CD4-positive, alpha-beta T cell (primary cell): ENCODE data around the gene NFATC1. TPM values are rescaled to one million over a fixed set of nuclear protein-coding genes. Genes with fewer than 3 reads are reported as not detected.

Source experiments
- ATAC-seq: fragments of 200-7000 bp; cut with Tn5 transposase; one replicate; pipeline ENCODE4 v1.10.0; 2022; ENCODE audit warnings: mild to moderate bottlenecking; ENCODE audit not compliant: poor library complexity
- CTCF ChIA-PET: fragments of 350-600 bp; sonication (Branson Sonifier 250); formaldehyde crosslinking; loops from one replicate; lab custom pipeline; 2021; ENCODE audit warnings: antibody characterized with exemption, inconsistent platforms; lab: Charles Lee
- POLR2A ChIA-PET: fragments of 350-600 bp; sonication (Branson Sonifier 250); formaldehyde crosslinking; loops from one replicate; lab custom pipeline; 2021; ENCODE audit warnings: antibody characterized with exemption, inconsistent platforms; lab: Charles Lee
- DNase-seq, 14 experiments: peaks; one replicate each; pipeline ENCODE4 v3.0.0-alpha.2; 2013 to 2020; ENCODE audit warnings: mixed read lengths in 2 of 14
- H3K27ac ChIP-seq, 2 donors: one replicate each; pipeline versions ENCODE4 v1.5.1 to v1.7.0; 2013; ENCODE audit warnings: low read length in 2 of 2, low read depth in 1 of 2, mild to moderate bottlenecking in 1 of 2
- H3K27me3 ChIP-seq, 2 experiments: 1 replicate in 1 of 2; 2 replicates in 1 of 2; pipeline versions ENCODE4 v1.6.1 to v1.7.0; 2013; ENCODE audit warnings: low read length in 2 of 2, control low read depth in 1 of 2, mild to moderate bottlenecking in 1 of 2, moderate library complexity in 1 of 2; ENCODE audit not compliant: insufficient read depth in 2 of 2, control insufficient read depth in 1 of 2
- H3K36me3 ChIP-seq: one replicate; pipeline ENCODE4 v1.6.1; 2013; ENCODE audit warnings: low read length, control low read depth; ENCODE audit not compliant: insufficient read depth
- H3K4me1 ChIP-seq: one replicate; pipeline ENCODE4 v1.6.1; 2013; ENCODE audit warnings: low read length, control low read depth; ENCODE audit not compliant: insufficient read depth
- H3K4me3 ChIP-seq: one replicate; pipeline ENCODE4 v1.5.1; 2013; ENCODE audit warnings: mild to moderate bottlenecking, low read length, moderate library complexity
- H3K9me3 ChIP-seq, 2 experiments: 1 replicate in 1 of 2; 2 replicates in 1 of 2; pipeline versions ENCODE4 v1.6.1 to v1.7.0; 2013; ENCODE audit warnings: low read length in 2 of 2, mild to moderate bottlenecking in 2 of 2, control low read depth in 1 of 2, moderate library complexity in 1 of 2; ENCODE audit not compliant: control insufficient read depth in 1 of 2, insufficient read depth in 1 of 2
- H3K27ac Mint-ChIP-seq: one replicate; pipeline ENCODE4 v1.8.0; 2020; ENCODE audit warnings: mixed read lengths
- H3K27me3 Mint-ChIP-seq: one replicate; pipeline ENCODE4 v1.8.0; 2021; ENCODE audit warnings: mixed read lengths
- H3K36me3 Mint-ChIP-seq: one replicate; pipeline ENCODE4 v1.8.0; 2021; ENCODE audit warnings: low read depth, mixed read lengths
- H3K4me1 Mint-ChIP-seq: one replicate; pipeline ENCODE4 v1.8.0; 2021; ENCODE audit warnings: low read depth, mixed read lengths
- H3K4me3 Mint-ChIP-seq: one replicate; pipeline ENCODE4 v1.8.0; 2020; ENCODE audit warnings: mild to moderate bottlenecking, mixed read lengths
- H3K9me3 Mint-ChIP-seq: one replicate; pipeline ENCODE4 v1.8.0; 2020; ENCODE audit warnings: mixed read lengths
- CTCF ChIP-seq: fragments of 200-600 bp; IDR thresholded peaks from one replicate; pipeline ENCODE4 v1.8.0; 2022; ENCODE audit warnings: antibody characterized with exemption, mild to moderate bottlenecking
- intact Hi-C, 2 experiments: fragments of 100-400 bp; cut with DNase I in 1 of 2; cut with micrococcal nuclease in 1 of 2; formaldehyde crosslinking; loops; one replicate each; pipeline versions ENCODE4 v1.15.1 to v1.9.0; 2023 to 2025; cut with DNase I, micrococcal nuclease
- total RNA-seq, 174 experiments: library from RNA in 2 of 174; stranded (reverse) in 2 of 174; gene quantifications; one replicate each; pipeline ENCODE4 v1.2.3 and lab custom pipeline; 2021 to 2026

NFATC1 gene
- total RNA-seq, 2 experiments from 2014 or later = 107 to 113 TPM

- H3K4me1 ChIP-seq = peaks cover 20% of the 10 kb centered on the region
- DNase-seq (no peak), ATAC-seq (no peak)
- H3K27ac ChIP-seq = no peak overlapping the region
- peaks cover 14 to 26% of the 10 kb centered on the region in 2 experiments for H3K9me3 ChIP-seq
- H3K4me3 Mint-ChIP-seq = no peak overlapping the region
- H3K27me3 ChIP-seq = no peaks in the 10 kb centered on the region
- CTCF ChIA-PET = no interaction called here
- H3K36me3 ChIP-seq = peaks cover 17% of the 10 kb centered on the region
- POLR2A ChIA-PET = no interaction called here
- H3K4me3 ChIP-seq = no peak overlapping the region
- peaks cover 15% of the 10 kb centered on the region for H3K9me3 Mint-ChIP-seq
- intact Hi-C loops = no loop called here
- TF ChIP-seq CTCF = no peak
- H3K27me3 Mint-ChIP-seq = no peaks in the 10 kb centered on the region
- H3K36me3 Mint-ChIP-seq = peaks cover 50% of the 10 kb centered on the region
- peaks cover 47% of the 10 kb centered on the region for H3K4me1 Mint-ChIP-seq
- H3K27ac Mint-ChIP-seq = peak overlapping the region; percentile 56
These were observed 105.3 kb downstream of the NFATC1 start for GRCh38 chr18:79501006-79501405.

- POLR2A ChIA-PET = no interaction called here
- H3K9me3 Mint-ChIP-seq = peaks cover 15% of the 10 kb centered on the region
- TF ChIP-seq CTCF = no peak
- no peaks in the 10 kb centered on the region for H3K27me3 Mint-ChIP-seq
- Histone ChIP-seq H3K36me3 (peaks cover under 1% of the 10 kb centered on the region), H3K4me1 (peaks cover 38% of the 10 kb centered on the region), H3K9me3 (peaks cover 0 to 25% of the 10 kb centered on the region in 2 experiments), H3K4me3 (no peak overlapping the region), H3K27me3 (no peaks in the 10 kb centered on the region), H3K27ac (no peak overlapping the region)
- CTCF ChIA-PET = no interaction called here
- peak in 1 of 14 experiments; percentile 1 for DNase-seq
- peaks cover 60% of the 10 kb centered on the region for H3K4me1 Mint-ChIP-seq
- H3K36me3 Mint-ChIP-seq = peaks cover 47% of the 10 kb centered on the region
- intact Hi-C loops = no loop called here
- peak overlapping the region; percentile 76 for H3K27ac Mint-ChIP-seq
- ATAC-seq = no peak
- no peak overlapping the region for H3K4me3 Mint-ChIP-seq
These were observed 107.1 kb downstream of the NFATC1 start for GRCh38 chr18:79502782-79503181.

GRCh38 chr18:79503406-79503805 is 107.7 kb downstream of the NFATC1 start:
- H3K36me3 Mint-ChIP-seq = peaks cover 47% of the 10 kb centered on the region
- ATAC-seq = no peak
- Histone ChIP-seq H3K36me3 (no peaks in the 10 kb centered on the region), H3K4me1 (peaks cover 44% of the 10 kb centered on the region), H3K27me3 (no peaks in the 10 kb centered on the region), H3K9me3 (peaks cover 0 to 19% of the 10 kb centered on the region in 2 experiments), H3K4me3 (no peak overlapping the region), H3K27ac (no peak overlapping the region)
- H3K27me3 Mint-ChIP-seq = no peaks in the 10 kb centered on the region
- intact Hi-C loops = no loop called here
- no peak overlapping the region for H3K4me3 Mint-ChIP-seq
- DNase-seq = peak in 1 of 14 experiments; percentile 2
- H3K4me1 Mint-ChIP-seq = peaks cover 66% of the 10 kb centered on the region
- ChIA-PET CTCF (no interaction called here), POLR2A (no interaction called here)
- no peak for TF ChIP-seq CTCF
- peak overlapping the region; percentile 76 for H3K27ac Mint-ChIP-seq
- H3K9me3 Mint-ChIP-seq = peaks cover 15% of the 10 kb centered on the region
